HCT116 (cell line): ENCODE measurements around the gene DQX1. TPM values are rescaled to one million over a fixed set of nuclear protein-coding genes. Genes with fewer than 3 reads are reported as not detected.
A peak's percentile ranks its signal among the peaks of the same experiment; 100 is the strongest.

ENCODE experiments used
- ATAC-seq: fragments of 200-7000 bp; cut with Tn5 transposase; 2 replicates; pipeline ENCODE4 v1.9.1; 2020; ENCODE audit warnings: mild to moderate bottlenecking, moderate library complexity
- BruUV-seq: library from RNA; stranded (reverse); fragments of 400-500 nt; replicated peaks from 2 replicates; lab custom pipeline; 2021; lab: Mats Ljungman, UMichigan
- CTCF ChIA-PET: fragments of 300-600 bp; sonication (Branson Sonifier 250); formaldehyde crosslinking; loops from one replicate; lab custom pipeline; 2021; ENCODE audit warnings: antibody characterized with exemption; lab: Charles Lee
- POLR2A ChIA-PET: fragments of 300-600, 350-600 bp; sonication (Branson Sonifier 250); formaldehyde crosslinking; loops from one replicate; lab custom pipeline; 2021; ENCODE audit warnings: antibody characterized with exemption; lab: Charles Lee
- RAD21 ChIA-PET, 2 experiments: fragments of 300-600 bp; sonication (Branson Sonifier 250); formaldehyde crosslinking; loops; one replicate each; lab custom pipeline; 2023; ENCODE audit warnings: low total read pairs in 2 of 2; ENCODE audit not compliant: uncharacterized antibody in 2 of 2, unreplicated experiment in 2 of 2, low non-redundant PET in 1 of 2; lab: Charles Lee
- DNase-seq: peaks from one replicate; pipeline ENCODE4 v3.0.0-alpha.2; 2010; ENCODE audit warnings: low read depth, low spot score
- H2AFZ ChIP-seq: fragments of 200-600 bp; shearing (Covaris generic), sonication (generic); 2 replicates; pipeline ENCODE4 v1.6.1; 2017; ENCODE audit warnings: low read depth, mixed run types, mixed read lengths, antibody characterized with exemption, low read length; ENCODE audit not compliant: poor library complexity, severe bottlenecking
- H3K27ac ChIP-seq: 2 replicates; pipeline ENCODE4 v1.5.1; 2012; ENCODE audit warnings: low read depth, low read length
- H3K27me3 ChIP-seq: fragments of 200-600 bp; sonication (generic); 2 replicates; pipeline ENCODE4 v1.6.1; 2016; ENCODE audit warnings: mixed run types, low read length, mixed read lengths; ENCODE audit not compliant: insufficient read depth
- H3K36me3 ChIP-seq, 2 experiments: fragments of 200-500 bp in 1 of 2; fragments of 200-600 bp in 1 of 2; sonication (Bioruptor generic) in 1 of 2; sonication (generic) in 1 of 2; 2 replicates each; pipeline versions ENCODE4 v1.5.1 to v1.6.1; 2014 to 2016; ENCODE audit warnings: low read length in 2 of 2, inconsistent platforms in 1 of 2, mixed read lengths in 1 of 2, mixed run types in 1 of 2; ENCODE audit not compliant: insufficient read depth in 2 of 2, control insufficient read depth in 1 of 2
- H3K4me1 ChIP-seq, 2 experiments: fragments of 200-600 bp in 1 of 2; sonication (generic) in 1 of 2; 2 replicates each; pipeline versions ENCODE4 v1.5.1 to v1.6.1; 2012 to 2017; ENCODE audit warnings: low read length in 2 of 2, inconsistent platforms in 1 of 2, mild to moderate bottlenecking in 1 of 2, mixed read lengths in 1 of 2, mixed run types in 1 of 2, moderate library complexity in 1 of 2; ENCODE audit not compliant: insufficient read depth in 2 of 2, control insufficient read depth in 1 of 2
- H3K4me2 ChIP-seq: fragments of 200-600 bp; sonication (generic); 2 replicates; pipeline ENCODE4 v1.6.1; 2017; ENCODE audit warnings: mixed run types, low read length, mixed read lengths
- H3K4me3 ChIP-seq, 2 experiments: fragments of 200-600 bp in 1 of 2; sonication (generic) in 1 of 2; replicated peaks in 1 of 2; 2 replicates each; pipeline ENCODE4 v1.5.1; 2011 to 2016; ENCODE audit warnings: low read length in 2 of 2, control low read depth in 1 of 2, low read depth in 1 of 2, mild to moderate bottlenecking in 1 of 2, mixed read lengths in 1 of 2, mixed run types in 1 of 2
- H3K79me2 ChIP-seq: fragments of 200-600 bp; sonication (generic); 2 replicates; pipeline ENCODE4 v1.6.1; 2017; ENCODE audit warnings: mild to moderate bottlenecking, mixed run types, low read length, moderate library complexity, mixed read lengths; ENCODE audit not compliant: insufficient read depth
- H3K9ac ChIP-seq: fragments of 200-600 bp; sonication (generic); 2 replicates; pipeline ENCODE4 v1.6.1; 2016; ENCODE audit warnings: low read length, mixed read lengths
- H3K9me2 ChIP-seq: fragments of 200-600 bp; sonication (generic), shearing (Covaris generic); 2 replicates; pipeline ENCODE4 v1.6.1; 2017; ENCODE audit warnings: mixed run types, mild to moderate bottlenecking, moderate library complexity; ENCODE audit not compliant: insufficient read depth
- H3K9me3 ChIP-seq, 2 experiments: fragments of 200-500 bp in 1 of 2; fragments of 200-600 bp in 1 of 2; sonication (Bioruptor generic) in 1 of 2; sonication (generic) in 1 of 2; 2 replicates each; pipeline ENCODE4 v1.6.1; 2014 to 2017; ENCODE audit warnings: low read length in 2 of 2, mixed read lengths in 2 of 2, inconsistent platforms in 1 of 2, low read depth in 1 of 2, mild to moderate bottlenecking in 1 of 2, mixed run types in 1 of 2, moderate library complexity in 1 of 2; ENCODE audit not compliant: control insufficient read depth in 1 of 2, insufficient read depth in 1 of 2
- H4K20me1 ChIP-seq: fragments of 200-600 bp; sonication (generic), shearing (Covaris generic); 2 replicates; pipeline ENCODE4 v1.6.1; 2017; ENCODE audit warnings: mixed run types, mild to moderate bottlenecking, moderate library complexity; ENCODE audit not compliant: insufficient read depth
- CBX3 ChIP-seq: IDR thresholded peaks from 2 replicates; pipeline ENCODE4 v1.6.1; 2012; ENCODE audit warnings: low read depth
- EZH2 ChIP-seq: fragments of 200-600 bp; sonication (generic); IDR thresholded peaks from 2 replicates; pipeline ENCODE4 v1.6.1; 2017; ENCODE audit warnings: antibody characterized with exemption, mixed run types
- POLR2A ChIP-seq: IDR thresholded peaks from 2 replicates; pipeline ENCODE4 v1.7.0; 2011; ENCODE audit warnings: borderline replicate concordance; ENCODE audit not compliant: insufficient read depth, insufficient read length; ENCODE audit errors: extremely low read depth
- RAD21 ChIP-seq: IDR thresholded peaks from 2 replicates; pipeline ENCODE4 v1.6.1; 2012; ENCODE audit warnings: low read depth, mild to moderate bottlenecking
- TCF7L2 ChIP-seq: IDR thresholded peaks from 2 replicates; pipeline ENCODE4 v1.7.0; 2011; ENCODE audit warnings: borderline replicate concordance, inconsistent platforms; ENCODE audit not compliant: insufficient read depth, insufficient read length; ENCODE audit errors: extremely low read depth
- intact Hi-C: fragments of 100-400 bp; cut with micrococcal nuclease; formaldehyde crosslinking; loops from 2 replicates; pipeline ENCODE4 v1.10.0; 2022
- total RNA-seq: library from RNA; stranded (reverse); gene quantifications from one replicate; pipeline ENCODE4 v1.2.1, GENCODE V29; 2021; ENCODE audit not compliant: unreplicated experiment

The DQX1 gene
- total RNA-seq, 1 experiment from 2014 or later, result 0.98 TPM

- no peak for TF ChIP-seq RAD21
- no peak for TF ChIP-seq CBX3
- peak; percentile 17 for TF ChIP-seq POLR2A
- TF ChIP-seq TCF7L2, result no peak
- no peak for TF ChIP-seq EZH2
- Histone ChIP-seq H3K79me2 (peaks cover 42% of the 10 kb centered on the region), H4K20me1 (no peaks in the 10 kb centered on the region), H3K9me2 (no peaks in the 10 kb centered on the region), H3K27ac (peak overlapping the region; percentile 76), H3K4me1 (peaks cover 14 to 30% of the 10 kb centered on the region in 2 experiments), H2AFZ (no peak overlapping the region), H3K9ac (peak overlapping the region; percentile 88), H3K27me3 (no peaks in the 10 kb centered on the region), H3K9me3 (no peaks in the 10 kb centered on the region), H3K4me2 (peak overlapping the region; percentile 86), H3K4me3 (peak overlapping the region; percentile 98 to 100), H3K36me3 (peaks cover 18 to 27% of the 10 kb centered on the region in 2 experiments)
- peak; percentile 39 for ATAC-seq
- DNase-seq, result no peak
- RAD21 ChIA-PET, result interaction anchor here (0.8 to 1.0 kb wide), 2 partner anchors 48 to 58 kb away, joined by 3 read pairs; partner anchors contain the start of genes CCDC142 (in 1 of the 2), MRPL53 (in 1 of the 2) and TTC31 (in 1 of the 2)
- CTCF ChIA-PET, result interaction anchor here (1.0 to 2.3 kb wide), 4 partner anchors 15 to 195 kb away, joined by 3 to 7 read pairs (median 5); partner anchors contain the start of gene WBP1
- TSS peak; percentile 49 for BruUV-seq
- intact Hi-C loops, result loop anchor here (1.0 to 5.0 kb wide), 2 partner anchors 24 to 278 kb away; no protein-coding TSS in a partner anchor
- POLR2A ChIA-PET, result interaction anchor here (1.0 to 1.3 kb wide), 4 partner anchors 13 to 58 kb away, joined by 3 to 7 read pairs (median 3); partner anchors contain the start of genes MRPL53 and PCGF1
Observed at GRCh38 chr2:74530239-74531187, 4.5 kb upstream of the DQX1 start.
